ENCODE results near the gene MAPKAPK2. TPM values are rescaled to one million over a fixed set of nuclear protein-coding genes. Genes with fewer than 3 reads are reported as not detected.

Gene MAPKAPK2
- total and polyA plus RNA-seq, 2 of the 13 experiments (the other 11 are each of a cell fraction or from before 2014, with no cell fraction given): 16.6 to 34.0 TPM

- no peak for TF ChIP-seq NFAT5 (CRISPR knock-in tag; IDR thresholded peaks at IDR 0.05)
- no peak for TF ChIP-seq KDM4B (CRISPR knock-in tag; IDR thresholded peaks at IDR 0.05)
- no peak for TF ChIP-seq TEAD2 (CRISPR knock-in tag; IDR thresholded peaks at IDR 0.05)
- no peak for TF ChIP-seq ZNF260 (CRISPR knock-in tag; IDR thresholded peaks at IDR 0.05; ENCODE audit: borderline replicate concordance, low read depth)
- TF ChIP-seq ZNF567 (CRISPR knock-in tag; IDR thresholded peaks at IDR 0.05; ENCODE audit: borderline replicate concordance): no peak
- TF ChIP-seq PHF8 (CRISPR knock-in tag; IDR thresholded peaks at IDR 0.05): no peak
- TF ChIP-seq FOXP4 (CRISPR knock-in tag; IDR thresholded peaks at IDR 0.05): no peak
- no peak for TF ChIP-seq SSRP1 (CRISPR knock-in tag; IDR thresholded peaks at IDR 0.05)
- no peak for TF ChIP-seq POLR2AphosphoS5 (IDR thresholded peaks at IDR 0.05; ENCODE audit: low read depth, low read length)
- no peak for TF ChIP-seq ZFP90 (CRISPR knock-in tag; IDR thresholded peaks at IDR 0.05; ENCODE audit: borderline replicate concordance)
- no peak for TF ChIP-seq HBP1 (CRISPR knock-in tag; IDR thresholded peaks at IDR 0.05; ENCODE audit: low read depth)
- no peak for TF ChIP-seq ZNF512 (CRISPR knock-in tag; IDR thresholded peaks at IDR 0.05)
- no peak for TF ChIP-seq SP2 (CRISPR knock-in tag; IDR thresholded peaks at IDR 0.05)
Measured at GRCh38 chr1:206752481-206752880, 67.8 kb downstream of the MAPKAPK2 start (continued).
